HG02571 (cell line): ENCODE data around the gene QRFP.

Experiments used
- ATAC-seq: cut with Tn5 transposase; IDR thresholded peaks from one replicate; pipeline ENCODE4 v1.9.1; 2021; ENCODE audit warnings: mild to moderate bottlenecking, moderate library complexity; ENCODE audit not compliant: unreplicated experiment

Gene QRFP

DNA sequence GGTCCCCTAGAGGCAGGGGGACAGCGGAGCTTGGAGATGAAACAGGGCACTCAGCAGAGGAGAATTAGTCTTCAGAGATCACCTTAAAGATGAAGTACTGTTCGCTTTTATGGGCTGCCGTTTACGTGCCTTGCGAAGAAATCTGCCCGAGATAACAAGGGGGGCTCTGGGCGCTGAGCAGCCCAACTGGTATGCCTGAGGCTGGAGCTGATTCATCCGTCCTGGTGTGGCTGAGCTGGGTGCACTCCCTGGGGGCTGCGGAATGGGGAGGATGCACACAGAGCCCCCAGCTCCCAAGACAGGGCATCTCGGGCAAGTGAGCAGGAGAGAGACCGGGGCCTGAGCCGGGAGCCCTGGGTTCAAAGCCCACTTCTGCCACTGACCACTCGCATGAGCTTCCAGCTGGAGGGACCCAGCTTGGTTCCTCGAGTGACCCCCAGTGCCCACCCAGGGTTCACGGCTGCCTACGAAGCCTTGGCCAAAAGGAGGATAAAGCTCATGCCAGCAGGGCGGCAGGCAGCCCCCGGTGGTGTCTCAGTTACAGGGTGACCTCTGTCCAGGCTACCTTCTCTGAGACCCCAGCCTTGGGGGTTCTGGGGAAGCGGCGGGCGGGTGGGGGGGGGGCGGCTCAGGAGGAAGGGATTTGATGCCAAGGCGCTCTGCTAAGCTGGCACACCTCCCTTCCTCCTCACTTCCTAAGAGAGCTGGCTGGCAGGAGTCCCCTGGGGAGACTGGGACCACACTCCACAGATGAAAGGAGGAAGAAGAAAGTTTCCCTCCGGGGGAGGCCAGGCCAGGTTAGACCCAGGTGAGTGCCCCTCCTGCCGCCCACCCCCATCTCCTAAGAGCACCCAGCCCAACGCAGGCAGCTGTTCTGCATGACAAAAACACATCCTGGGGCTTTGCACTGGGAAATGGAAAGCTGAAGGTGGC, 36.8 kb upstream of the QRFP start:
- ATAC-seq = no peak

DNA sequence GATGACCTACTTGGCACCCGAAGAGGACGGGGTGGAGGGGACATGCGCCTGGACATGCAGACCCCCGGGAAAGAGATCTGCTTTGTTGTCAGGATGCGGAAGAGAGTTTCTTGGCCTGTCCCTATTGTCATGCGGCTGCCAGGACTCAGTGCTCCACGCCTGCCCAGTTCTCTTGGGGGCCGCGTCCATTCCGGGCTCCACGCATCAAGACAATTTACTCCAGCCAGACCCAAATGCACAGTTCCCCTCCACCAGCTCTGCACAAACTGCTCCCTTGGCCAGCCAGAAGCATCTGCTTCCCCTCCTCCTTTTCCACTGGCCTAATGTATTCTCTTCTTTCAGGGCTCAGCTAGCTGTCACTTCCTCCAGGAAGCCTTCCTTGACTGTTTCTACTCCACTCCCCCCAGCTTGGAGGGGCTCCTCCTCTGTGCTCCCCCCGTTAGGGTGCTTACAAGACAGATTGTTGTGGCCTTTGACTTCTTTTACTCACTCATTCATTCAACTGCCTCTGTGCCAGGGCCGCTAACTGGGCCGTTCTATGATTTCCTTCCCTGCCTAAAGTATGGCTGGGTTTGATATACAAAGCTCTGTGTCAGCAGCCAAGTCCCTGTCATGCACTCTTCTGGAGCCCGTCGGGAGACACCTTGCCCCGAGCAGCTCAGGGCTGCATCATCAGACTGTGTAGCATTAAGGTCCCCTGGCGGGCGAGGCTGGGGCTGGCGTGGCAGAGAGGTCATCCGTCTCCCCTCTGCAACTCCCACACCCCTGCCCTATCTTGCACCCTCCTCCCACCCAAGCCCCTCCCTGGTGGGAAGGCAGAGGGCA, 35.9 kb upstream of the QRFP start:
- no peak for ATAC-seq

DNA sequence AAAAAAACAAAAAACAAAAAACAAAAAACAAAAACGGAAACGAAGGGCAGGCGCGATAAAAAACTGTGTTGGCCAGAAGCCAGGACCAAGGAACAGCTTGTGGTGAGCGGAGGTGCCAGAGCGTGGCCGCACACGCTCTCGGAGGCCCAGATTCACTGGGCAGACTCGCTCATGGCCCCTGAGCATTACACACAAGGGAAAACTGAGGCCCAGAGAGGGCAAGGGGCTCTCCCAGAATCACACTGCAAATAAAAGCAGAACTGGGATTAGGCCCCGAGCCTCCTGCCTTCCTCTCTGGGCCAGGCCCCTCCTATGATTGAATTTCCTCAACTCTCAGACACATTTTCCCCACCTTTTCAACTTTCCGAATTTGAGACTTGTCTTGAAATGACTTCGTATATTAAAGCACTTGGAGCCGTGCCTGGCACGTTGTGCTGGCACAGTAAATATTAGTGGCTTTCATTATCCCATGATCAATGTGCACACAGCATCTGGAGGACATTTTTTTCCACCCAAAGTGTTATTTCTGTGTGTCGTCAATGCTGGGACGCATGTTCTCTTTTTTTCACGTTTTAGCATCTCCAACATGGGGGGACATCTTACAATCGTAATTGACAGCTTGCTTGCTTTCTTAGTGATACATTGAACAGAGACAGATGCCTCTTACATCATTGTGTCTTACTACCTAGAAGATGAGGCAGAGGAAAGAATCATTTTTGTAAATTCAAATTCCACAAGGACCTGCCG, 35.1 kb upstream of the QRFP start:
- no peak for ATAC-seq

DNA sequence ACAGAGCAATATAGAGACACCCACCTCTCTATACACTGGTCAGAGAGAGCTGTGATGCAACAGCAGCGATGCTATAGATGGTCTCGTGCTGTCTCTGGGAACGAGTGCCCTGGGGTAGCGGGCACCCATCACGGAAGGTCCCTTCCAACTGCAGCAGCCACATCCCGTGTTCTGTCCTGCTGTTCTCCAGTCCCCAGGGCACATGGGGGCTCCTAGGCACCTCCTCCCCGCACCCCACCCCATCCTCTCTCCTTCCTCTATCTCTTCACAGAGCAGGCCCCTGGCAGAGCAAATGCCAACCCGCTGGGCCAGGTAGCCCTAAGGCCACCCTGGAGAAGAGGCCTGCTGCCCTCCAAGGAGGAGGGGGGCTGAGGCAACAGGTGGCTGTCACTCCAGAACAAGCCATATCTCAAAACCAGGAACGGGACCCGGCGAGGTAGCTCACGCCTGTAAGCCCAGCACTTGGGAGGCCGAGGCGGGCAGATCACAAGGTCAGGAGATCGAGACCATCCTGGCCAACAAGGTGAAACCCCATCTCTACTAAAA, 34.3 kb upstream of the QRFP start:
- no peak for ATAC-seq

DNA sequence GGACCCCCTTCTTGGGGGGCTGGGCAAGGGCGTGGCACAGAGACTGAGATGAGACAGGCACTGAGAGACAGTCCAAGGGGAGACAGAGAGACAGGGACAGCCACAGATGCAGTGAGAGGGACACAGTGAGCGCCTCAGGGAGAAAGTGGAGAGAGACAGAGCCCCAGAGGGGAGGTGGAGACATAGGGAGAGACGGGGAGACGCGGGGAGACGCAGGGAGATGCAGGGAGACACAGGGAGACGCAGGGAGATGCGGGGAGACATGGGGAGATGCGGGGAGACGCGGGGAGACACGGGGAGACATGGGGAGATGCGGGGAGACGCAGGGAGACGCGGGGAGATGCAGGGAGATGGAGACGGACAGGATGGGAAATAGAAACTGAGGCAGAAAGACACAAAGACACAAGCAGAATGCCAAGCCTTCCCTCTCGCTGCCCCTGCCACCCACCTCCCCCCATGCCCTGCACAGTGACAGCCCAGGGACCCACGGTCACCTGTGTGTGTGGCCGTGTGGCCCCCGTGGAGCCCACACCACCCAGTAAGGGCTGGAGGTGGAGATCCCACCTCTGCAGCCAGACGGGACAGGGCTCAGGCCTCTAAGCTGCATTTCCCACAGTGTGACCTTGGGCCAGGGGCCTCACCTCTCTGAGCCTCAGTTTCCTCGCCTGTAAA, 33.7 kb upstream of the QRFP start:
- no peak for ATAC-seq

DNA sequence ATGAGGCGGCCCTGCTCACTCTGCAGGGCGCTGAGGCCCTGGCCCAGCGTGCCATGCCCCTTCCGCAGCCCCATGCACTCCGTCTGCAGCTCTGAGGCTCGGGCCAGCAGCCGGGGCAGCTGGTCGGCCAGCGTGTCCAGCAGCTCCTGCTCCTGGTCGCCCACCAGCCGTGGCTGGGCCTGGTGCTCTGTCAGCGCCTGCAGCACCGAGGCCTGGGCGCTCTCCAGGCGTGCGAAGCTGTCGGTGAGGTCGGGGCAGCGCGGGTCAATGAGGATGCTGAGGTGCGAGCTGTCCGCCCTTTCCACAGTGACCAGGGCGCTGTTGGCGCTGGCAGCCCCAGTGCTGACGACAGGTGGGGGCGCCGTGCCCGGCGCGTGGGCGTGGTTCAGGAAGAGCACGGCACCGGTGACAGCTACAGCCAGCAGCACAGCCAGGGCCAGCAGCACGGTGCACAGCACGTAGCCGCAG, 33.0 kb upstream of the QRFP start:
- no peak for ATAC-seq

DNA sequence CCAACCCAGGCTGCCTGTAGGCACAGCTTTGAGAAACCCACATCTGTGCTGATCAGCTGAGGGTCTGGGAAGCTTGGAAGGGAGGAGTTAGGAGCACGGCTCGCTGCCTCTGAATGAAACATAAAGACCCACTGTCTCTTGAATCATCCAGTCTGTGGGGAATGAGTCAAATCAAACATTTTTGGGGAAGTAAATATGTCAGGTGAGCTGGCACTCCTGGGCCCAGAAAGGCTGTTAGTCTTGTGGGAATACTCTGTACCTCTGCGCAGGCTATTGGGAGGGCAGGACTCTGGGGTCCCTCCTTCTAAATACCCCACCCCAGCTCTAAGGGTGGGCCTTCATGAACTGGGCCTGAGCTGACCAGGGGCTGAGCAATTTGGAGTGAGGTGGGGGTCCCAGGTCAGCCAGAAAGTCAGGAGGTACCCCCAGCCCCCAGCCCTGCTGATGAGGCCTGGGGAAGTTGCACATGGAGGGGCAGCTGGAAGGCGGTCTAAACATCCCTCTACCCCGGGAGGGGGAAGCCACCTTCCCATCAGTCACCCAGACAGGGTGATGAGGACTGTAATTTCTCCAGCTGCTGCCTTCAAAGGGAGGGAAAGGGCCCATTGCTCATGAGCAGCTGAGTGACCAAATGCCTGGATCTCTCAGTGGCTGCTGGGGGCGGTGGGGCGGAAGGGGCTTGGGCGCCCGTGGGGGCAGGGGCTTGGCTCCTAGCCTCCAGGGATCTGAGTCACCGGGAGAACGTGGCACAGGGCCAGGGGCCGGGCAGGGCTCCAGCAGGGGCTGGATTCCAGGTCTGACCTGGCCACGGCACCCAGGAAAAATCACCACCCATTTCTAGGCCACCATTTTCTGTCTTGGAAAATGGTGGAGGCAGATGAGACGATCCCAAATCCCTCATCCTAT, 31.6 kb upstream of the QRFP start:
- no peak for ATAC-seq

DNA sequence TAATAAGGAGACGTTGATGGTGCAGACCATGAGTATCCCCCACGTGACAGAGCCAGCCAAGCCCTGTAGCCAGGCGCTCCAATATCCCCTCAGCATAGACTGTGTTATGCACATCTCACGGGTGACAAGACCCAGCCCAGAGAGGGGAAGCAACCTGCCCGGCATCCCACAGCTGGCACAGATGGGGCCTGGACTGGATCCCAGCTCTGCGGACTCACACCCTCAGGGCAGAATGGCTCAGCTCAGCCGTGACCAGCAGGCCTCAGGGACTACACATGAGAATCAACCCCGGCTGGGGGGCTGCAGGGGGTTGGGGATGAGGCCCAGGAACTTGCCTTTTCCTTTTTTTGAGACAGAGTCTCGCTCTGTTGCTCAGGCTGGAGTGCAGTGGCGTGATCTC, 30.7 kb upstream of the QRFP start:
- no peak for ATAC-seq

DNA sequence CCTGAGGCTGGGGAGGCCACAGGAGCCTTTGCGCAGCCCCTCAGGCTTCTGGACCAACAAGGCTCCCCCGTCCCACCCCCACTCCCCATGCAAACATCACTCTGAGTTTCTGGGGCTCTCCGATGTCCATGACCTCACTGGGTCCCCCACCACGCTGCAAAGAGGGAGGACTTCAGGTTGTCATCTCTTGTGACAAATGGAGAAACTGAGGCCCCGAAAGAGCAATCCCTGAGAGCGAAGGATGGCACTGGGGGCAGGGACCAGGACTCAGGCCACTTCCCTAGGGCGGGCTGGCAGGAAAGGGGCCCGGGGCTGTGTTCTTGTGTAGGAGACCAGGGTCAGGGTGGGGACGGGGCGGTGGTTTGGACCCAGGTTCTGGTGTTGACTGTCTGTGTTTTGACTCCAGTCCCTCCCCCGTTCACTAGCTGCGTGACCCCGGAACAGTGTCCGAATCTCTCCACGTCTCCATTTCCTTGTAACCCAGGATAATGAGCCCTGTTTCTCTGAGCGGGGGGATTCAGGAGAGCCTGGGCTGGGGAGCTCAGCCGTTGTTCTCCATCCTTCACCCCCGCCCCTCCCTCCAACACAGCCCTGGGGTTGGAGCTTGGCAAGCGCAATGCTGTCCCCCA, 28.6 kb upstream of the QRFP start:
- ATAC-seq = no peak

DNA sequence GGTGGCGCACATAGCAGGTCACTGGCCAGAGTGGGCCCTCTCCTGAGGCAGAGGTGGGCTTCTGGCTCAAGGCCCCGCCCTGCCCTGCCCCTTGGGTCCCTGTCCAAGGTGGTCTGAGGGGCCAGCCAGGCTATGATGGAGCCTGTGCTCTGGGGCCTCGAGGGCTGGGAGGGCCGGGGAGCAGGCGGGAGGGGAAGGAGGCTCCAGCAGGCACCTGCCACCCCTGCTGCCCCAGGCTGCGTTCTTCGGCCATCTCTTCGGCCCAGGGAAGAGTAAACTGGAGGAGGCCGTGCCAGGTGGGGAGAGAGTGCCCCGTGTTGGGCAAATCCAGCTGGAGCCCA, 27.8 kb upstream of the QRFP start:
- ATAC-seq = no peak

DNA sequence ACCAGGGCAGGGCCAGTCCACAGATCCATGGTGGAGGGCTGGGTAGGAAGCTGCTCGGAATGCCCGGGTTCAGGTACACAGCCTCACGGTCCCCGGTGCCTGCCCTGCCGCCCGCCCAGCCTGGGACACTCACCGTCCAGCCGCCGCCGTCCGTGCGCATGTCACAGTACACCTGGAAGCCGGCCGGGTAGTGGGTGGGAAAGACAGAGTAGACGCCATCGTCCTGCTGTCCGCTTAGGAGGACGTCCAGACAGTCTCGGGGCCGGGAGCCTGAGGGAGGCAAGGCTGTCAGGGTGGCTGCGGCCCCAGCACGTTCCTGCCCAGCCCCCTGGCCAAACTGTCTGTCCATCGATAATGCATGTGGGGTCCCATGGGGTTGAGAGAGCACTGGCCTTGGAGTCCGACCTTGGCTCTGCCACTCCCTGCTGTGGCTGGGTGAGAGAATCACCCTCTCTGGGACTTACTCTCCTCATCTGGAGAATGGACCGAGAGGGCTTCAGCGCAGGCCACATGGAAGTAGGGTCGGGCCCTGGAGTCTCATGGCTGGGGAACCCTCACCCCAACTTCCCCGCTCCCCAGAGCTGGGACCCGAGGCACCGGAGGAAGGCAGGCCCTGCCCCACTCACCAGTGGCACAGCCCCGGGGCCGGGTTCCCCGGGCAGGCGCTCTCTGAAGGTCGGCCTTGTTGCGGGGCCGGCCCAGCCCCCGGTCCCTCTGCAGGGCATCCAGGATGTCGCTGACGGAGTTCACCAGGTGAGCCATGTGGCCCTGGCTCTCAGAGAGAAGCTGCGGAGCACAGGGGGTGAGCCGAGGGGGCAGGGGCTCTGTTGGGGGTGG, 27.2 kb upstream of the QRFP start:
- ATAC-seq = no peak

DNA sequence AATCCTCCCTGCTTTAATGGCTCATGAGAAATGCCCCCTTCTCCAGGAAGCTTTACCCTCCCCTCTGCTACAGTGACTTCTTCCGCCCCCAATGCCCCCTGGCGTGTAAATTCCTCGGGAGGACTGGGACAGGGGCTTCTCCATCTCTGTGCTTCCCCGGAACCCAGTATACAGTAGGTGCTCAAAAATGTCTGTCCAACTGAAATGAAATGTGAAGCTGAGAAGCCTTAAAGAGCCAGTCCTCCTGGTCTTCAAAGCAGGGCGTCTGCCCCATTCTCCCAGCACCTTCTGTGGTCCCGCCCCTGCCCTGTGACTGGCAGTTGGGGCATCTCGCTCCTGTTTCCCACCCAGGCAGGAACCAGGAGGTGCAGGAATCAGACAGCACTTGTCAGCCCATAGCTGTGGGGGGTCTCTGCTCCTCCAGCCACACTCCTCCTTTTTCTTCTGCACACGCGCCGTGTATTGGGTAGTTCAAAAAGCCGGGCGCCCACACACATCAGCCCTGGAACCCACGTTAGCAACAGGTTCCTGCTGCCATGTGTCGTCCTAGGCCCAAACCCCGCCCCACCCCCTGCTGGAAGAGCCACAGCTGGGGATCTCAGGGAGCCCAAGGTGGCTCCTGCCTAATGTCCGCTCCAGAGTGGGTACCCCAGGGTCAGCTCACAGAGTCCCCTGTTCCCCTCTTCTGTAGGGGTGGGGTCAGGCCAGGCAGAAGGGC, 26.4 kb upstream of the QRFP start:
- no peak for ATAC-seq

DNA sequence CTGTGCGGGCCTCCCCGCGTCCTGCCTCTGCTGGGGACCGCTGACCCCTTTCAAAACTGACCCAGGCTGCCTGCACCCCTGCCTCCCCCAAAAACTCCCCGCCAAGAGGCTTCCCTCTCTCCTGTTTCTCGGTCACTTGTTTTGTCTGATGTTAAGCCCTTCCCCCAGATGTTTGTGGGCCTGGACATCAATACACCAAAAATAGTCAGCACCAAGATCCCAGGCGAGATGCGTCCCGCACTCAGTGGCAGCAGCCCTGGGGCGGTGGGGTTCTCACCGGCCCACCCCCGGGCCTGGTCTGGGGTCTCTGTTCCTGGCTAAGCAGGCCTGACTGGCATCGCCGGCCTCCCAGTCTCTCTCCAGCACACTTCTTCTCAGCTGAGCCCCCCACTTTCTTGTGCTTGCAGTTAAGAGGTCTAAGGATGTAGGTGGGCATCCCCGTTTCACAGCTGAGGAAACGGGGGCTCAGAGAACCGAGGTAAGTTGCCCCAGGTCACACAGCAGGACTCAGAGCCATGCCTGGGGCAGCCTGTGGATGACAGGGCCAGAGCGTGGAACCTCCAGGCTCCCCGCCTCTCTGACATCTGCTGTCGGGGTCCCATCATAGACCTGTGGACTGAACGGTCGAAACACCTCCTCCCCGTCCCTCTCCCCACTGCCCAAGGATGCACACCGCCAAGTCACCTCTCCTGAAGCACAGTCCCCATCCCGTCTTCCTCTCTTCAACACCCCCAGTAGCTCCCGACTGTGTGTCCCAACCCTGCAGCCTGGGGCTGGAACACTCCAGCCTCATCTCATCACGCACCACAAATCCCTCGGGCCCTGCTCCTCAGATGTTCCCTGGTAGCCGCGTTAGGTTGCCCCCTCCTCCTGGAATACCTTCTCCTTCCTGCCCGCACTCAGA, 25.6 kb upstream of the QRFP start:
- ATAC-seq = no peak

DNA sequence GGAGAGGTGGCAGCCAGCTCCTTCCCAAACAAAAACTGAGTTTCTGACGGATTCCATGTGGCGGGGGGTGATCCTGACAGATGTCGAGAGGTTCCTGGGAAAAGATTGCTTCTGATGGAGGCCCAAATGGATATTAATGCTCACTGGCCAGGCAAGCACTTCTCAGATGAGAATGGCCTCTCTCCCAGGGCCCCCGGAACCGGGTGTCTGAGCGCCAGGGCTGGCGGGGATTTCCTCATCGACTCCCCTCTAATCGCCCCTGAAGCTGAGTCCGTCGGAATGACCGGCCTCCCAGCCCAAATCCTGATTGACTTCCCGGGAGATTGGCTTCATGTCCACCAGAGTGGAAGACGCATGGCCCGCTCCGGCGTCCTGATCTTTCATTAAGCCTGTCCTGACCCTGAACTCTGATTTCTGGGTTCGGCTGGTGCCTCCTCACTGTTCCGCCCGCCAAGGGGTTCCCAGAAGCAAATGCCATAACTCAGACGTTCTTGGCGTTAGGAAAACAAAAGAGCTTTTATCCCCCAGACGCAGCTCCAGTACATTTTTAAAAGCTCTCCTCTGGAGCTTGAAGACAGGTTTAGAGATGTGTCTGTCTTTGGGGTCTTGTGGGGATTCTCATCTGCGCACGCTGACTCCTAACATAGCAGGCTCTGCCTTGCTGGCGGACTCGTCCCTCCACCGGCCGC, 24.8 kb upstream of the QRFP start:
- no peak for ATAC-seq

DNA sequence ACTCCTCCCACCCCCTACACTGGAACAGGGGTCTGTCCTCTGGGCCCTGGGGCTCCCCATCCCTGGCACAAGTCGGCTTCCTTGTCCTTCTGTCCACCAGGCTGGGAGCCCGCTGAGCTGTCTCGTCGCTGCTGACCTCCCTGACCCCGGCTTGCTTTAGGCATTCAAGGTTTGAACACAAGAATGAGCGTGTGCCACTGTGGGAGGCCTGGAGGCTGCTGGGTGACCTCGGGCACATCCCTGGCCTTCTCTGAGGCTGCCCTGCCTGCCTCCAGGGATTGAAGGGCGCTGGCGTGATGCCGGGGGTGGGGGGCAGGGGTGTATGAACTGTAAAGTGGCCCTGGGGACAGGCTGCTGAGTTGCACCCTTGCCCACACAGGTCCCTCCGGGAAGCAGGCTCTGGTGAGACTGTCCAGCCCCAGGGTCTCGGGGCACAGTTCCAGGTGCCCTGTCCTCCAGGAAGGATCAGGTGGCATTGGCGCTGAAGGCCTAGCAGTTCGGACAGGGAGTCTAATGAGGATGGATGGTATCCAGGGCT, 24.2 kb upstream of the QRFP start:
- ATAC-seq = no peak

DNA sequence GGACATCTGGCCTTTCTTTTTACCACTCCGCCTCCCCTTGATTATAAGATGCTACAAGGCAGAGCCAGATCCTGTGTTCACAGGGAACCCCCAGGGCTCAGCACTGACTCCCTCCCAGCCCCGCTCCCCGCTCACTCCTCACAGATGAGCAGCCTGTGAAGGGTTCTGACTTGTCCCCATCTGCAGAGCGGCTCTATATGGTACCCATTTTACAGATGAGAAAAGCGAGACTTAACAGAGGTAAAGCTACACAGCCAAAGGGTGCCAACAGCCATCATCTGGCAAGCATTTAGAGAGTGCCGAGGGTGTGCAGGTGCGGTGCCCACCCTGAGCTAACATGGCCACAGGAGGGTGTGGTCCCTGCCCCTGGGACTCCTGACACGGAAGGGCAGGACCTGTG, 23.6 kb upstream of the QRFP start:
- ATAC-seq = no peak
